Activated gamma-delta T cell (primary cell): Measurements from ENCODE around the gene STRA8.

ENCODE experiments used
- DNase-seq: peaks from one replicate; lab custom pipeline; 2025; lab: John Stamatoyannopoulos, UW
- total RNA-seq, 2 donors: gene quantifications; one replicate each; lab custom pipeline; 2026; lab: John Stamatoyannopoulos, UW

Gene STRA8, protein sequence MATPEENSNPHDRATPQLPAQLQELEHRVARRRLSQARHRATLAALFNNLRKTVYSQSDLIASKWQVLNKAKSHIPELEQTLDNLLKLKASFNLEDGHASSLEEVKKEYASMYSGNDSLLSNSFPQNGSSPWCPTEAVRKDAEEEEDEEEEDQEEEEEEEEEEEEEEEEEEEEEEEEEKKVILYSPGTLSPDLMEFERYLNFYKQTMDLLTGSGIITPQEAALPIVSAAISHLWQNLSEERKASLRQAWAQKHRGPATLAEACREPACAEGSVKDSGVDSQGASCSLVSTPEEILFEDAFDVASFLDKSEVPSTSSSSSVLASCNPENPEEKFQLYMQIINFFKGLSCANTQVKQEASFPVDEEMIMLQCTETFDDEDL
- 0 to 0.04 reads per million in 2 donors for total RNA-seq

DNA sequence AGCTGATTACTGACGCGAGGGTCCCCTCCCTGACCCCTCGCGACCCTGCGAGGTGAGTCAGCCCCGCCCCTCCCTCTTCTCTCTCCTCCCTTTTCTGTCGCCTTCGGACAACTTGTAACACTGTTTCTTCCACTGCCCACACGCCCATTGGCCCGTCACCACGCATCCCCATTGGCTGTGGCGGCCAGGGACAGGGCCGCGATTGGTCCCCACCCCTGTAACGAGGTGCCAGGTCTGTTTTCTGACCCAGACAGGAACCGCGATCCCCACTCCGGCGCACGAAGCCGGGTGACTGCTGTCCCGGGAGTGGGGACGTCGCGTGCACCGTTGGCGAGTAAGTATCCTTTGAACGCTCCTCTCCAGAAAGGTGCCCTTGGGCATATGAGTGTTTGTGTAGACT lies at the start of gene STRA8:
STRA8 (plus strand) TSS at position 269 of the 400 bp plus-strand sequence. CDS start 6,687 bp downstream, outside the sequence.
- DNase-seq: no peak

GRCh38 chr7:135184254-135184841 lies 49.3 kb upstream of the STRA8 start:
- DNase-seq: no peak

DNA sequence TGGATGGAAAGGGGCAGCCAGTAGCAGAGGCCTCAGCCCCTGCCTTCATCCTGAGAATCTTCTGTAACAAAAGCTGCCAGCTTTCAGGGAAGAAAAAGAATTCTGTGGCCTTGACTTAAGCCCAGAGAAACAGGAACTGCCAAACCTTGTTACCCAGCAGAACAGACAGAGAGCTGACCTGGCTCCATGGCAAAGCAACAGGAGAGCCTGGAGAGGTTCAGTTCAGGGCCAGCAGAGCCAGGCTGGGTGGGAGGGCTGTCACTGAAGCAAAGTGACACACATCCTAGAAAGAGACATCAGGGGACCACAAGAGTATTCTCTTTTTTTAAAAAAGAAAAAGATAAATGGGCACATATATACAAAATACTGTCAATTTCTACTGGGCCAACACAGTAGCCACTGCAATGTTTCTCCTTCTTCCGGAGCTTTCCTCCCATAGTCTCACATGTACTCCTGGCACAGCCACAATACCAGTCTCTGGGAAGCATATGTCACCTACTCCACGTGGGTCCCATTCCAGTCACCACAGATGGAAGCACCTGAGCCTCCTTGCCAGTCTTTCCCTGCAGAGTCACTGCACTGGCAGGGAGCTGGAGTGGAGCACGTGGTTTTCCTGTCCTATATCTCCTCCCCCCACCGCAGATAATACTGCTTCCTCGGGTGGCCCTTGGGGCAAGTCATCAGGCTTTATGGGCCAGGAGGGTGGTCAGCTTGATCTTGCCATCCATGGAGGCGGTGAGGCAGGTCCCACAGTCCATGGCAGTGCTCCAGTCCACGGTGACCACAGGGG lies 48.0 kb upstream of the STRA8 start:
- DNase-seq: no peak

DNA sequence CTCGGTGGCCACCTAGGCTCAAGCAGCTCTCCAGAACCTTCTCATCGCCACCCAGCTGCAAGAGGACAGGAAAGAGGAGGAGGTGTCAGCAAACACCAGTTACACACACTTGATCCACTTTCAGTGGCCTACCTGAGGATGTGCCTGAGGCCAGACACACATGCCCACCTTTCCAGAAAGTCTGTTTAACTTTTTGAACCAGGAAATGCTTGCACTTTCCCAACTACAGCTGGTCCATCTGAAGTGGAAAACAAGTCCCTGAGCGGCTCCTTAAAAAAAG lies 47.4 kb upstream of the STRA8 start:
- no peak for DNase-seq

- DNase-seq: no peak
Observed at GRCh38 chr7:135186841-135187253, 46.8 kb upstream of the STRA8 start.

- no peak for DNase-seq
Observed at GRCh38 chr7:135188298-135188984, 45.2 kb upstream of the STRA8 start.

- no peak for DNase-seq
Observed at GRCh38 chr7:135189221-135189662, 44.4 kb upstream of the STRA8 start.

GRCh38 chr7:135189961-135190360 lies 43.7 kb upstream of the STRA8 start:
- DNase-seq: no peak

- no peak for DNase-seq
Observed at GRCh38 chr7:135190703-135191102, 42.9 kb upstream of the STRA8 start.

GRCh38 chr7:135192914-135193536 lies 40.6 kb upstream of the STRA8 start:
- no peak for DNase-seq

DNA sequence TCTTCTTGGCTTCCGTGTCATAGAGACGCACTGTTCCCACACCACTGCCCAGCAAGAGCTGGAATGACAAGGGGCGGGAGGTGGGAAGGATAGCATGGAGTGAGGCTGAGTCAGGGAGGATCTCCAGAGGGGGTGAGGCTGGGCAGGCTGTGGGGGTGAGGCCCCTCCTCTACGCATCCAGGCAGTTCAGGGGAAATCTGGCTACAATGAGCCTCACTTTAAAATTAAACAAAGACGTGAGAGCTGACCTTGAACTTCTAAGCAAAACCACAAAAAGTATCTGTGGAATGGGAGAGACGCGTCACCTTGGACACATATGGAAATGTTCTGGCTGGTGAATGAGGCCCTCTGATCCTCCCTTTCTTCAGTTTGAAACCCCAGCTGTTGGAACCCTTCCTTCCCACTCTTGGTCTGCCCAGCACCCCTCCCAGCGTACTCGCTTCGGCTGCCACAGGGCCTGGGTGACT lies 40.0 kb upstream of the STRA8 start:
- DNase-seq: no peak

- DNase-seq: no peak
Observed at GRCh38 chr7:135194494-135195095, 39.0 kb upstream of the STRA8 start.

- DNase-seq: no peak
Observed at GRCh38 chr7:135195156-135195555, 38.5 kb upstream of the STRA8 start.

GRCh38 chr7:135195968-135196629 lies 37.5 kb upstream of the STRA8 start:
- DNase-seq: no peak

GRCh38 chr7:135197343-135197742 lies 36.3 kb upstream of the STRA8 start:
- DNase-seq: no peak

- DNase-seq: no peak
Observed at GRCh38 chr7:135197906-135198655, 35.6 kb upstream of the STRA8 start.

- no peak for DNase-seq
Observed at GRCh38 chr7:135199439-135199838, 34.2 kb upstream of the STRA8 start.

DNA sequence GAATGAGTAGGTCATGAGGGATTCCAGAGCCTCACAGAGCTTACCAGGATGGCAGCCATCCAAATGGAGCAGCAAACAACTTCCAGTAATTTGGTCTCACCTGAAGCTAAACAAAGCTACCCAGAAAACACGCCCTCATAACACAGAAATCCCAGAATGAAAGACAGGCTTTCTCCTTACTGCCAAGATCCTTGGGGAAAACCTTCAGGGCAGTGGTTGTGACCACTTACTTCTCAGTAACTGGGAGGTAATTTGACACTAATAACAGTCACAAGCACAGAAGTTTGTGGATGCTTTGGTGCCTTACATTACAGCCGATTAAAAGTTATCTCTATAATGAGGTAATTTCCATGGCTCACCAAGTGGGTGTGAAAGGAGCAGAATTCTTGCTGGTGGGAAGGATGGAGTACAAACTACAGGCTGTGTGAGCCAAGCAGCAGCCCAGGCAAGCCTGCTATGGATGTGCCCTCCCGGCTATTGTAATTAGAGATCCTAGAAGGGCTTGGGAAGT lies 32.8 kb upstream of the STRA8 start:
- DNase-seq: no peak

- no peak for DNase-seq
Observed at GRCh38 chr7:135201350-135201749, 32.3 kb upstream of the STRA8 start.

GRCh38 chr7:135204341-135204749 lies 29.3 kb upstream of the STRA8 start:
- no peak for DNase-seq
